Activated gamma-delta T cell treated with Interleukin-2 at 50 U/mL for 16 hours (primary cell): Measurements from ENCODE around the gene ATXN3L.
"Not testable (repeated sequence)": the region's sequence is repeated elsewhere in the genome, so short reads cannot be mapped to it uniquely, and the experiment has no call there.

Experiments
- DNase-seq: peaks from one replicate; pipeline ENCODE4 v3.0.0-alpha.2; 2020

ATXN3L gene

GRCh38 chrX:13304052-13304451, 15.8 kb downstream of the ATXN3L start:
- DNase-seq, result no peak

- DNase-seq, result not testable (repeated sequence)
Observed at GRCh38 chrX:13303248-13303647, 16.6 kb downstream of the ATXN3L start.

- no peak for DNase-seq
Observed at GRCh38 chrX:13298836-13299235, 21.0 kb downstream of the ATXN3L start.

GRCh38 chrX:13295841-13296240, 24.0 kb downstream of the ATXN3L start:
- DNase-seq, result no peak

- no peak for DNase-seq
Observed at GRCh38 chrX:13293700-13294099, 26.2 kb downstream of the ATXN3L start.

- DNase-seq, result no peak
Observed at GRCh38 chrX:13290891-13291614, 28.8 kb downstream of the ATXN3L start.

- no peak for DNase-seq
Observed at GRCh38 chrX:13288671-13289070, 31.2 kb downstream of the ATXN3L start.

GRCh38 chrX:13287816-13288215, 32.0 kb downstream of the ATXN3L start:
- no peak for DNase-seq

GRCh38 chrX:13285693-13286092, 34.2 kb downstream of the ATXN3L start:
- no peak for DNase-seq

GRCh38 chrX:13285229-13285628, 34.6 kb downstream of the ATXN3L start:
- no peak for DNase-seq

GRCh38 chrX:13284570-13284969, 35.3 kb downstream of the ATXN3L start:
- DNase-seq, result no peak

- DNase-seq, result no peak
Observed at GRCh38 chrX:13283950-13284546, 35.8 kb downstream of the ATXN3L start.

- no peak for DNase-seq
Observed at GRCh38 chrX:13283512-13283911, 36.3 kb downstream of the ATXN3L start.

- no peak for DNase-seq
Observed at GRCh38 chrX:13281289-13281688, 38.6 kb downstream of the ATXN3L start.

GRCh38 chrX:13279279-13280018, 40.4 kb downstream of the ATXN3L start:
- DNase-seq, result no peak

GRCh38 chrX:13277539-13277938, 42.3 kb downstream of the ATXN3L start:
- DNase-seq, result no peak

GRCh38 chrX:13276991-13277390, 42.9 kb downstream of the ATXN3L start:
- no peak for DNase-seq

- no peak for DNase-seq
Observed at GRCh38 chrX:13275031-13275430, 44.8 kb downstream of the ATXN3L start.

GRCh38 chrX:13272426-13272825, 47.4 kb downstream of the ATXN3L start:
- no peak for DNase-seq

GRCh38 chrX:13271511-13271910, 48.3 kb downstream of the ATXN3L start:
- DNase-seq, result no peak

- DNase-seq, result no peak
Observed at GRCh38 chrX:13270360-13270759, 49.5 kb downstream of the ATXN3L start.

GRCh38 chrX:13268874-13269273, 51.0 kb downstream of the ATXN3L start:
- no peak for DNase-seq
